Measurements from ENCODE around the gene HOXA3. TPM values are rescaled to one million over a fixed set of nuclear protein-coding genes. Genes with fewer than 3 reads are reported as not detected.

Gene HOXA3
- total RNA-seq, 2 donors from 2014 or later, result not detected

DNA sequence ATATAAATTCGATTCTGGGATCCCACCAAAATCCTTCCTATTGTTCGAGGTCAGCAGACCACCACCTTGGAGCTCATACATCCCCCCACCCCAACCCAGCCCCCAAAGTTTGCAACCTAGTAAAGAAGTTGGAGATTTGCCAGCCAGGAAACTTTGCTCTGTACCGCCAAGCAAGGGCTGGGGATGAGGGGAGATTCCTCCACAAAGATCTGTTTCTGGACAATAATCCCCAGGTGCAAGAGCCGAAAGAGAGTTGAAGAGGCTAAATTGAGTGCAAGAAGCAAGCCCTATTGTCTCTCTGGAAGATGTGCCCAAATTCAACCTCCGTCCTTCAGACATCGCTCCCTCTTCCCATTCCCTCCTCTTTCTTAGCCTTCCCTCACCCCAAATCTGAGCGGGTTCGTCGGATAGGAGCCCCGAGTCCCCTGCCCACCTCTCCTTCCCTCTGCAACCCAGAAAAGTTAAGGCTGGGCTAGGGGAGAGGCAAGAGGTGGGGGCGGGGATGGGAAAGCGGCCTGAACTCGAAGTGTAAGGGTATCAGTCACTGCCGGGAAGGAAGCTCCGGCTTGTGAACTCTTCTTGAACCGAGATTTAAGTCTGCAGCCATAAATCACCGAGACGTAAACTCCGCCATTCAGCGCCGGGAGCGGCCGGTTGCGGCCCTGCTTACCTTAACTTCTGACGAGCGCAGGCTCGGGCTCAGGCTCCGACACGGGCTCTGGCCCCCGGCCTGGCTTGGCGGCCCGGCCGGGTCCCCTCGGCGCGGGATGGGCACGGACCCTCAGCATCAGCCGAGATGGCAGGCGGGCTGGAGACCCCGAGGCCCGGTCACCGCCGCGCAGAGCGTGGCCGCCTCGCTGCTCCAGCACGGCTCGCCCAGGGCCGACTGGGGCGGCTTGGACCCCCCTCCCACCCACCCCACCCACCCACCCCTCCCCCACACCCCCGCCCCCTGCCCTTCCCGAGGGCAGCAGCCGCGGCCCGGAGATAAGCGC lies 39.1 kb downstream of the HOXA3 start:
- ATAC-seq (replicated peaks in 1 of 2) (no peak), DNase-seq (no peak)
- H3K27me3 Mint-ChIP-seq (ENCODE audit: low read depth), result no peaks in the 10 kb centered on the region
- H3K4me1 Mint-ChIP-seq (ENCODE audit: low read depth), result no peaks in the 10 kb centered on the region
- H3K36me3 Mint-ChIP-seq (ENCODE audit: insufficient read depth in 2 of 2), result no peaks in the 10 kb centered on the region
- H3K9me3 Mint-ChIP-seq, result no peaks in the 10 kb centered on the region
- H3K4me3 Mint-ChIP-seq, result no peak overlapping the region
- no peak overlapping the region for H3K27ac Mint-ChIP-seq

DNA sequence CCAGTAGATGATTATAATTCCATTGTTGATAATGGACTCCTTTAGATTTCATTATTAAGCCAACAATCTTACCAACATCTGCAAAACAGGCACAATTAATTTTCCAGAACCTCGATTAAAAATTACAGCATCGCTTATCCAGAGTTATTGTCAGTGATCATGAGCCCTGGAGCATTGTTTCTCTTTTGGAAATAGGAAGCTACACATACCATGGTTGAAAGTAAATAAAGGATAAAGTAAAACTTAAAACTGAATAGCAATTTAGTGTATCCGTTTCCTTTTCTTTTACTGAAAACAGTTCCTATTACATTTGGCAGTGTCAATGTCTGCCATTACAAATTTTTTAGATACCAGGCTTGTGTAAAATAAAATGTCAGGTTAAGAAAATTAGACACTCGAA lies 40.0 kb downstream of the HOXA3 start:
- H3K36me3 Mint-ChIP-seq (ENCODE audit: insufficient read depth in 2 of 2), result no peaks in the 10 kb centered on the region
- no peaks in the 10 kb centered on the region for H3K27me3 Mint-ChIP-seq (ENCODE audit: low read depth)
- H3K27ac Mint-ChIP-seq, result no peak overlapping the region
- no peak overlapping the region for H3K4me3 Mint-ChIP-seq
- no peaks in the 10 kb centered on the region for H3K9me3 Mint-ChIP-seq
- DNase-seq (no peak), ATAC-seq (replicated peaks in 1 of 2) (no peak)
- no peaks in the 10 kb centered on the region for H3K4me1 Mint-ChIP-seq (ENCODE audit: low read depth)

DNA sequence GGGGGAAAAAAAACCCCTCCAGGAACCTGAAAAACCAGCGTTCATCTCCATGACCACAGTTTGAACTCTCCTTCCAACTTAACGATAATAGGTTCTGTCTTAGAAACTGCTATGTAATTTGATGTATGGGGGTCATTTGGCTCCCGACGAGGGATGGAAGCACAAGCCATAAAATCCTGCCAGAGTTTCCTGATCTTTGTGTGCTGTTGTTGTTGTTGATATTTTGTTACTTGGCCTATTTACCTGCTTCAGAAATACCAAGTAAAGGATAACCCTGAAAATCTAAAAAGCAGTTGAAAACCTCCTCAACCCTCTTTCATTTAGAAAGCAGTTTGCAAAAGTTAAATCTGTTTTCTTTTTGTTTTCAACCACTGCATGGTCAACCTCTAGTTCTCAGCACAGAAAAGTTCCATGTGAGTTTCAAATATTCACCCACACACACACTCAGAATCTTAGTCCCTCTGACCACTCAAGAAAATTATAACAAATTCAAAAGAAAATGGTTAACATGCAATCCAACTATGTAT lies 40.6 kb downstream of the HOXA3 start:
- Mint-ChIP-seq H3K27me3 (ENCODE audit: low read depth) (no peaks in the 10 kb centered on the region), H3K4me3 (no peak overlapping the region), H3K27ac (no peak overlapping the region), H3K9me3 (no peaks in the 10 kb centered on the region), H3K4me1 (ENCODE audit: low read depth) (no peaks in the 10 kb centered on the region), H3K36me3 (ENCODE audit: insufficient read depth in 2 of 2) (no peaks in the 10 kb centered on the region)
- ATAC-seq (replicated peaks in 1 of 2), result no peak
- no peak for DNase-seq

DNA sequence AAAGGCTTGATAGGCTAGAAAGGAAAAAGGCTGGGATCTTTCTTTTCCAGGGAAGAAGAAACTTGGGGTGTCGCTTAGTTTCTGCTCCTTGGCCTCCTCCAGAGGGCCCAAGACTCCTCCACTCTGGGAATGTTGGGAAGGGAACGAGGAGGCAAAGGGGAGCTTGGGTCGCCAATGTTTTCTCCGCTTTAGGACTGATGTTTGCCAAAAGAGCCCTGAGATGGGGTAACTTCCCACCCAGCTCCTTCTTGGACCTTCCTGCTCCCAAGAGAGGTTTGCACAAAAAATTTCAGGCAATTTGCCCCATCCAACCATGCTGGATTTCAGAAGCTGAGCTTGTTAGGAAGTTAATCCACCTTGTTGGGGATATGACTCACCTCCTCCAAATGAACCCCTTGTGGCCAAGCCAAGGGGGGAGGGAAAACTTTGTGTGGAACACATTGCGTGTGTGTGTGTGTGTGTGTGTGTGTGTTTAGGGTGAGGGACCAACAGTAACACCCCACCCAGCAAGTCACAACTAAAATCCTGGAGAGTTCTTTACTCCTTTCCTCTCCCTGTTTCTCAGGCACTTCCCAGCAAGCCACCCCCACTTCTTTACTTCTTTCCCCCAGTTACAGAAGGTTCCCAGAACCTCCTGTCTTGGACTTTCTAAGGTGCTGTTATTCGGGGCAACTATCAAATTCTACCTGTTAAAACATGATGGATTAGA lies 41.2 kb downstream of the HOXA3 start:
- ATAC-seq (replicated peaks in 1 of 2), result no peak
- DNase-seq, result no peak
- no peak overlapping the region for H3K4me3 Mint-ChIP-seq
- H3K9me3 Mint-ChIP-seq, result no peaks in the 10 kb centered on the region
- no peaks in the 10 kb centered on the region for H3K4me1 Mint-ChIP-seq (ENCODE audit: low read depth)
- no peaks in the 10 kb centered on the region for H3K27me3 Mint-ChIP-seq (ENCODE audit: low read depth)
- no peaks in the 10 kb centered on the region for H3K36me3 Mint-ChIP-seq (ENCODE audit: insufficient read depth in 2 of 2)
- no peak overlapping the region for H3K27ac Mint-ChIP-seq

DNA sequence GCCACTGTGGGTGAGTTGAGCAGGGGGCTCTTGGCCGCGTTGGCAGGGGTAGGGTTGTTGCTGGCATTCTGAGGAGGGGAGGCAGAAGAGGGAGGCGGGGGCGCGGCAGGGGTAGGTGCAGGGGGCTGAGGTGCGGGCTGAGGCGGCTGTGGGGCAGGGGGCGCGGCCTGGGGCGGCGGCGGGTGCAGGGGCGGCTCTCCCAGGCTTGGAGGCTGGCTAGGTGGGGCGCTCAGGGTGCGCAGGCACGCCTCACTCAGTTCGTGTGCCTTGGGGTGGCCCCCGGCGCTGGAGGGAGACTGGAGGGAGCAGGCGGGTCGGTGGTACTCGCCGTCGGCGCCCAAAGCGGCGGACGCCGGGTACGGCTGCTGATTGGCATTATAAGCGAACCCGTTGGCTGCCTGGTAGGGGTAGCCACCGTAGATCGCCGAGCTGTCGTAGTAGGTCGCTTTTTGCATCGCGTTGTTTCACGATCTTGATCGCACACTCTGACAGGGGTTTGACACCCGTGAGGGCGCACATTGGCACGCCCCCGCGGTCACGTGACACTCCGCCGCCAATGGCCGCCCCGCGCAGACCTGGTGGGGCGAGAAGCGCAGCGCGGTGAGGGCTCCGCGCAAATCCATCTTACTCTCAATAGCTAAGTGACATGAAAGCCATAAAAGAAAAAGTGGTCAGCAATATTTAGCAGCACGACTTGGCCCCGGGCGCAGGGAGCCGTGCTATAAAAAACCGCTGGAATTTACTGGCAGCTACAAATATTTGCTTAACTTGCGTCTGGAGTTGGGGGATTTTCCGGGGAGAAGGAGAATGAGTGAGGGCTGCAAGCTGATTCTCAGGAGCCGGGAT lies 42.0 kb downstream of the HOXA3 start:
- ATAC-seq (replicated peaks in 1 of 2) (no peak), DNase-seq (no peak)
- no peak overlapping the region for H3K27ac Mint-ChIP-seq
- H3K4me3 Mint-ChIP-seq, result no peak overlapping the region
- H3K36me3 Mint-ChIP-seq (ENCODE audit: insufficient read depth in 2 of 2), result no peaks in the 10 kb centered on the region
- peaks cover 4% of the 10 kb centered on the region for H3K27me3 Mint-ChIP-seq (ENCODE audit: low read depth)
- no peaks in the 10 kb centered on the region for H3K4me1 Mint-ChIP-seq (ENCODE audit: low read depth)
- no peaks in the 10 kb centered on the region for H3K9me3 Mint-ChIP-seq

DNA sequence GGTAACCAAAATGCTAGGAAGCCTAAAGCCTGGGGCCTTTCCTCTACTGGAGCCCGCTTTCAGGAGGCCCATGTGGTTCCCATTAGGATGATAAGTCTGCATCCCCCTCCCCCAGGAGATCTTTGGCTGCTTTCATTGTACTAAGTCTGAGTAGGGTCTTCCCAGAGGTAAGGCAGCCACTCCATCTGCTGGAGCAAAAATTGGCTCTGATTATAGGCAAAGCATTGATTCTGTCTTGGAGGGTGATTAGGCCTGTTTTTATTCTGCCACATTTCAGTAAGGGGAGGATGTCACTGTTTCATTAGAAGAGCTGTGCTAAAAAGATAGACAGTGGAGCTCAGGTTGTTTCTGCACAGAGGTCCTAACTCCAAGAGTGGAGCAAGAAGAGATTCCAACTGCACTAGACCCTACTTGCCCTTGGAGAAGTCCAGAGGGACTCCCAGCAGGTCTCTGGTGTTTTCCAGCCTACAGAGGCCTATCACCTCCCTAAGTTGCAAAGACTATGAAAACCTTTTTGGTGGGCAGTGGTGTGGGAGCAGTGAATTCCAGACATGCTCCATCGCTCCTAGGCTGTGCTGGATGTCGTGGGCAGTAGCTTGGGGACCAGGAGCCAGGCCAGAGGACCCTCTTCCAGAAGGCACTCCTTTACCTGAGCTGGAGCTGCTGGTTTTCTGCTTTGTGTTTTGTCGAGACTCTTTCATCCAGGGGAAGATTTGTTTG lies 42.8 kb downstream of the HOXA3 start:
- Mint-ChIP-seq H3K4me3 (no peak overlapping the region), H3K4me1 (ENCODE audit: low read depth) (no peaks in the 10 kb centered on the region), H3K27ac (no peak overlapping the region), H3K9me3 (no peaks in the 10 kb centered on the region), H3K36me3 (ENCODE audit: insufficient read depth in 2 of 2) (no peaks in the 10 kb centered on the region), H3K27me3 (ENCODE audit: low read depth) (peaks cover 12% of the 10 kb centered on the region)
- DNase-seq (no peak), ATAC-seq (replicated peaks in 1 of 2) (no peak)

DNA sequence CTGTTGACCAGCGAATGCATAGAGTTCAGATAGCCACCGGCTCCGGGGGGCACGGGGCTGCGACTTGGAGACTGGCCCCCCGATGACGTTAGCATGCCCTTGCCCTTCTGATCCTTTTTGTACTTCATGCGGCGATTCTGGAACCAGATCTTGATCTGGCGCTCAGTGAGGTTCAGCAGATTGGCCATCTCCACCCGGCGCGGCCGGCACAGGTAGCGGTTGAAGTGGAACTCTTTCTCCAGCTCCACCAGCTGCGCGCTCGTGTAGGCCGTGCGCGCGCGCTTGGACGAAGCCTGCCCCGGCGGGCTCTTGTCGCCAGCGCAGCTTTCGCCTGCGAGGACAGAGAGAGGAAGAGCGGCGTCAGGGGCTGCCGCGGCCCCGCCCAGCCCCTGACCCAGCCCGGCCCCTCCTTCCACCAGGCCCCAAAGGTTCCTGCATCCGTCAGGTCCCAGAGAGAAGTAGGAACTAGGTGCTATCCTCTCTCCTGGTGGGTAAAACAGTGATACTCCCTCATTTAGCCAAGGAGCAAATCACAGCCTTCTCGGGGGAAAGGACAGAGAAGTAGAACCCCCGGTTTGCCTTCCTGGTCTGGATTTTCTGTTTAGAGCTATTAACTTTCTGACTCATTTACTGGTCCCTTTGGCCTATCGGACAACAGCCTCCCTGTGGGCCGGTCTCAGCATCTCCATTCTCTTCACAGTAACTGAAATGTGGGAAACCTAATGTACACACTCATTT lies 43.8 kb downstream of the HOXA3 start:
- Mint-ChIP-seq H3K36me3 (ENCODE audit: insufficient read depth in 2 of 2) (no peaks in the 10 kb centered on the region), H3K4me1 (ENCODE audit: low read depth) (no peaks in the 10 kb centered on the region), H3K27me3 (ENCODE audit: low read depth) (peaks cover 23% of the 10 kb centered on the region), H3K9me3 (no peaks in the 10 kb centered on the region), H3K27ac (no peak overlapping the region), H3K4me3 (no peak overlapping the region)
- no peak for DNase-seq
- no peak for ATAC-seq (replicated peaks in 1 of 2)

DNA sequence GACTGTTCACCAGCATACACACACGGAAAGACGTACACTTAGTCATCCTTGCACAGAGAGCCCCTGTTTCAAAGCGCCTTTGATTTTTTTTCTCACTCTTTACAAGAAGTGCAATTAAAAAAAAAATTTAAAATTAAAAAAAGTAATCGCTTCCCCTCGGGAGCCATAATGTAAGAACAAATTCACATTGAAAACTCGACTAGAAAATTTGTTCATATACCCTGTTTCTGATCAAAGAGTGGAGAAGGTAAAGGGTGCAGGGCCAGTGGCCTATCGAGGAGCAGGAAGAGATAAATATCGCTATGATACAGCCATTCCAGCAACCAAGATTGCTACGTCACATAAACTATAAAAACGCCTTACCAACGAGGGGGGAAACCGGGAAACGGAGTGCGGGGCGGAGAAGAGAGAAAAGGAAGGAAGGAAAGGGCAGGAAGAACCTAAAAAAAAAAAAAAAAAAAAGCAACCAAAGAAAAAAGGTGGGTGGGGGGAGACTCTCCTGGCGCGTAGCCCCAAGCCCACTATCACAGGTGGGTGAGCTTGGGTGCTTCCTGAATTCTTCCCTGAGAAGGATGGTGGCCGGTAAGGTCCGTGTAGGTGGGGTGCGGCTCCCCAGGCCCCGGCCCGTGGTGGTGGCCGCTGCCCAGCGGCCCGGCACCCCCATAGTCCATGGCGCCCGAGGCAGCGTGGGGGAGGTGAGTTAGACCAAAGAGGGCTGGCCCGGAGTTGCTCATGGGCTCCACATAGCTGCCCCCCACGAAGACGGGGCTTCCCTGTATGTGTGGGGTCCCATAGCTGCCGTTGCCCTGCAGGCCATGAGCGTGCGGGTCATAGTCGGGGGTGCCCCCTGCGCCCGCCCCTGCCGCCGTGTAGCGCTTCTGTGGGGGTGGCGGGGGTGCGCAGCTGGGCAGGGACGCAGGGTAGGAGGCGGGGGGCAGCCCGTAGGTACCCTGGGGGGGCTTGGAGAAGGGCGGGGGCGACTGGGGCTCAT lies 44.7 kb downstream of the HOXA3 start:
- H3K27me3 Mint-ChIP-seq (ENCODE audit: low read depth), result peaks cover 31% of the 10 kb centered on the region
- peaks cover 0 to 1% of the 10 kb centered on the region in 2 donors for H3K36me3 Mint-ChIP-seq (ENCODE audit: insufficient read depth in 2 of 2)
- H3K4me3 Mint-ChIP-seq, result no peak overlapping the region
- H3K9me3 Mint-ChIP-seq, result no peaks in the 10 kb centered on the region
- peaks cover 7% of the 10 kb centered on the region for H3K4me1 Mint-ChIP-seq (ENCODE audit: low read depth)
- DNase-seq (no peak), ATAC-seq (replicated peaks in 1 of 2) (no peak)
- no peak overlapping the region for H3K27ac Mint-ChIP-seq

DNA sequence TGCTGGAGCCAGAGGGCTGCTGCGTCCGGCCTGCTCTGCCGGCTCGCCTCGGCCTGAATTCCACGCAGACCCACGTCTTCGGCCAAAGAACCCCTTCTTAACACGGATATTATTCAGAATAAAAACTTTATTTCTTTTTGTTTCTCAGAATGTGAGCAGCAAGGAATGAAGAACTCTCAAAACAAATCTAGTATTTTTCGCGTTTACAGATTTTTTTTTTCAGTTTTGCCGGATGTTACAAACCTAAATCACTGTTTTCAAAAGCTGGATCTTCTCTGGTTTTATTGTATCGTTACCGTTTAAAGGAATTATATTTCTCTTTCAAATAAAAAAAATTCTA lies 45.5 kb downstream of the HOXA3 start:
- no peak for ATAC-seq (replicated peaks in 1 of 2)
- Mint-ChIP-seq H3K36me3 (ENCODE audit: insufficient read depth in 2 of 2) (peaks cover 0 to 1% of the 10 kb centered on the region in 2 donors), H3K4me1 (ENCODE audit: low read depth) (peaks cover 13% of the 10 kb centered on the region), H3K9me3 (no peaks in the 10 kb centered on the region), H3K4me3 (no peak overlapping the region), H3K27ac (no peak overlapping the region), H3K27me3 (ENCODE audit: low read depth) (peaks cover 39% of the 10 kb centered on the region)
- no peak for DNase-seq

DNA sequence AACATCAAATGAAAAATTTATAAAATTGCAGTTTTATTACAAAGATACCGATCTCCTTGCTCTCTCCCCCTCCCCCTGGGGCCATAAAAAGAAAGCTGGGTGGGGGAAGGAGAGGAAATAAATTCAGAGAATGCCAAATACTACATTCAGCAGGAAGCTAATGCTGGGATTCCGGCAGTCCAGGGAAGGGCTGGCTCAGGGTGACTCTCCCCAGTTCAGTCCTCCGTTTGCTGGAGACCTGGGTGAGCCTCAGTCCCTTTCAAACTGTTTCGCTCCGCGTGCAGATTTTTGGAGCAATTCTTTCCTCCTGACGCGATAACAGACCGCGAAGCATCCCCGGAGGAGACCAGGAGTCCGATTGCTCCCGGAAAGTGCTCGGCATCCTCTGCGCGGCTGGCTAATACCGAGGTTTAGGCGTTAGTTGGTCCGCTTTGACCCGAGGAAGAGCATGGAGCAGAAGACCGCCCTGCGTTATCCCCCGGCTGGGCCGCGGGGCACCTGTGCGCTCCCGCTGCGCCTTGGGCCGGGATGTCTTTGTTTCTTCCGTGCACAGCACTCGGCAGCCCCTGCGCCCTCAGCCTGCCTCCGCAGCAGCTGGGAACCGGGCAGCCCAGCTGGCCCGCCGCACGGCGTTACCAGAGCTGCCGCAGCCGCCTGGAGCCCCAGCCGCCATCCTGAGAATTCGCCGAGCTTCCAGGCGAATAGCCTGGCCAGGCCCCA lies 46.0 kb downstream of the HOXA3 start:
- Mint-ChIP-seq H3K27me3 (ENCODE audit: low read depth) (peaks cover 45% of the 10 kb centered on the region), H3K9me3 (no peaks in the 10 kb centered on the region), H3K36me3 (ENCODE audit: insufficient read depth in 2 of 2) (peaks cover 0 to 1% of the 10 kb centered on the region in 2 donors), H3K27ac (no peak overlapping the region), H3K4me1 (ENCODE audit: low read depth) (peaks cover 18% of the 10 kb centered on the region), H3K4me3 (no peak overlapping the region)
- ATAC-seq (replicated peaks in 1 of 2) (no peak), DNase-seq (no peak)

Measured in activated T-cell treated with anti-CD3 and anti-CD28 coated beads, Interleukin-2, amount 50 U/mL, for 72 hours (primary cell).